Mesothelial cell of epicardium (in vitro differentiated cells): ENCODE measurements around the gene EVC. TPM values are rescaled to one million over a fixed set of nuclear protein-coding genes. Genes with fewer than 3 reads are reported as not detected.
"Not testable (repeated sequence)": the region's sequence is repeated elsewhere in the genome, so short reads cannot be mapped to it uniquely, and the experiment has no call there.

Experiments used
- DNase-seq, 2 experiments: peaks; one replicate each; pipeline ENCODE4 v3.0.0; 2021; ENCODE audit warnings: low spot score in 2 of 2; ENCODE audit not compliant: unreplicated experiment in 2 of 2
- H3K27ac Mint-ChIP-seq: 2 replicates; pipeline ENCODE4 v1.8.0; 2021; ENCODE audit warnings: mixed read lengths
- H3K27me3 Mint-ChIP-seq: 2 replicates; pipeline ENCODE4 v1.8.0; 2021; ENCODE audit warnings: low read depth, mixed read lengths
- H3K36me3 Mint-ChIP-seq: 2 replicates; pipeline ENCODE4 v1.8.0; 2021; ENCODE audit warnings: mixed read lengths
- H3K4me1 Mint-ChIP-seq: 2 replicates; pipeline ENCODE4 v1.8.0; 2021; ENCODE audit warnings: mixed read lengths
- H3K4me3 Mint-ChIP-seq: 2 replicates; pipeline ENCODE4 v1.8.0; 2021; ENCODE audit warnings: mild to moderate bottlenecking, moderate library complexity, mixed read lengths
- H3K9me3 Mint-ChIP-seq: 2 replicates; pipeline ENCODE4 v1.8.0; 2021; ENCODE audit warnings: mixed read lengths
- CTCF ChIP-seq: fragments of 200-600 bp; sonication (generic); IDR thresholded peaks from one replicate; pipeline ENCODE4 v1.5.0; 2021; ENCODE audit warnings: antibody characterized with exemption; ENCODE audit not compliant: unreplicated experiment
- total RNA-seq: library from RNA; stranded (reverse); gene quantifications from 3 replicates; pipeline ENCODE4 v1.2.1, GENCODE V29; 2021

The EVC gene
- total RNA-seq, 1 donor from 2014 or later, result 51.4 TPM

GRCh38 chr4:5825321-5826041, 114.5 kb downstream of the EVC start:
- TF ChIP-seq CTCF, result no peak
- no peak for DNase-seq
- Mint-ChIP-seq H3K4me3 (no peak overlapping the region), H3K36me3 (peaks cover 60% of the 10 kb centered on the region), H3K4me1 (no peaks in the 10 kb centered on the region), H3K27ac (no peak overlapping the region), H3K27me3 (no peaks in the 10 kb centered on the region), H3K9me3 (peaks cover 3% of the 10 kb centered on the region)

DNA sequence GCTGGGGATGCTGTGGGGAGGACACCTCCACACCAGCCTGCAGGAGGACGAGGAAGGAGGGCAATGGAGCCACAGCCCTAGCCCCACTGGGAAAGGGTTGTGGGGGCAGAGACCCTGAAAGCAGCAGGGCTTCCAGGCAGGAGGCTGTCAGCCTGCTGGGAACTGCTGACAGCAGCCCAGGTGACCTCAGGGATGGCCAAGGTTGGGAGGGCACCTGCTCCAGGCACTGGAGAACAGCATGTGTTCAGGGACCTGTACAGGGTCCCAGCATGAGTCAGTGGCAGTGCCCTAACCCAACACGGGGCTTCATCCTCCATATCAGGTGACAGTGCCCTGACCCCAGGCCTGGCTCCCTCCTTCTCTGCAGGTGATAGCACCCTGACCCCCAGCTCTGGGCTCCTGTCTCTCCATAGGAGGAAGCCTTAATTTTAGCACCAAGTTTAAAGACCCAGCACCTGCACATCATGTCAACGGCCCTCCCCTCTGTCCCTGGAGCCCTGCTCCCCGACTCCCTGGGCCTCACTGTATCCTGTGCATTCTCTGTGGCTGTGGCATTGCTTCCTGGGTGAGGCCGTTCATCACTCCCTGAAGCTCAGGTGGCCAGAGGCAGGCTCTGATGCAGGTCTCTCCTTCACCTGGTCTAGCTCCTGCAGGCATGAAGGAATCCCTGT, 115.6 kb downstream of the EVC start:
- Mint-ChIP-seq H3K27me3 (no peaks in the 10 kb centered on the region), H3K4me1 (no peaks in the 10 kb centered on the region), H3K27ac (peak overlapping the region; percentile 45), H3K9me3 (peaks cover 5% of the 10 kb centered on the region), H3K36me3 (peaks cover 57% of the 10 kb centered on the region), H3K4me3 (no peak overlapping the region)
- no peak for TF ChIP-seq CTCF
- DNase-seq, result no peak

GRCh38 chr4:5827108-5828004, 116.4 kb downstream of the EVC start:
- H3K4me3 Mint-ChIP-seq, result no peak overlapping the region
- no peaks in the 10 kb centered on the region for H3K4me1 Mint-ChIP-seq
- TF ChIP-seq CTCF, result no peak
- peaks cover 54% of the 10 kb centered on the region for H3K36me3 Mint-ChIP-seq
- H3K27ac Mint-ChIP-seq, result peak overlapping the region; percentile 45
- H3K9me3 Mint-ChIP-seq, result peaks cover 5% of the 10 kb centered on the region
- no peaks in the 10 kb centered on the region for H3K27me3 Mint-ChIP-seq
- no peak for DNase-seq

DNA sequence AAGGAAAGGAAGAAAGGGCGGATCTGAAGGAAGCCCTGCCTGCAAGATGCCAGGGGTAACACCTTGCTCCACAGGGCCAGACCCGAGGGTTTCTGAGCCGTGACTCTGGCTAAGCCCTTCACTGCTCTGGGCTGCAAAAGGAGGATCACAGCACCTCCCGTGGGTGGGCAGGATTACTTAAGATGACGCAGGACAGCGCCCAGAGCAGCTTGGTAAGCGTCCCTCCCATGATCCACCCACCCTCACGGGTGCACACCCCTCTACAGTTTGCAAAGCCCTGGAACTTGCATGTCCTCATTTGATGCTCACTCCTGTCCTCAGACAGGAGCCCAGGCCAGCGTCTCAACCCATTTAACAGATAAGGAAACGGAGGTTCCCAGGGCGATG, 117.0 kb downstream of the EVC start:
- Mint-ChIP-seq H3K4me1 (no peaks in the 10 kb centered on the region), H3K9me3 (peaks cover 5% of the 10 kb centered on the region), H3K4me3 (no peak overlapping the region), H3K36me3 (peaks cover 52% of the 10 kb centered on the region), H3K27ac (no peak overlapping the region), H3K27me3 (no peaks in the 10 kb centered on the region)
- TF ChIP-seq CTCF, result no peak
- DNase-seq, result no peak

- TF ChIP-seq CTCF, result no peak
- Mint-ChIP-seq H3K4me1 (no peaks in the 10 kb centered on the region), H3K27ac (no peak overlapping the region), H3K36me3 (peaks cover 7% of the 10 kb centered on the region), H3K4me3 (no peak overlapping the region), H3K9me3 (no peaks in the 10 kb centered on the region), H3K27me3 (peaks cover 4% of the 10 kb centered on the region)
- no peak for DNase-seq
These were observed 125.9 kb downstream of the EVC start for GRCh38 chr4:5836943-5837342.

DNA sequence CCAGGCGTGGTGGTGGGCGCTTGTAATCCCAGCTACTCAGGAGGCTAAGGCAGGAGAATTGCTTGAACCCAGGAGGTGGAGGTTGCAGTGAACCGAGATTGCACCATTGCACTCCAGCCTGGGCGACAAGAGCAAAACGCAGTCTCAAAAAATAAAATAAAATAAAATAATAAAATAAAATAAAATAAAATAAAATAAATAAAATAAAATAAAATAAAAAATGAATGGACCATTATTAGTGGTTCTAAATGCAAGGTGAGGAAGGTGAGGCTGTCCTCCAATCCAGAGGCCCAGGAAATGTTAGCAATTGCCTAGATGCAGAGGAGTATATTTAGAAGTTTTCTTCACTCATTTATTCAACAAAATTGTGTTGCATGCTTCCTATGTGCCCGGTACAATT, 126.5 kb downstream of the EVC start:
- H3K27ac Mint-ChIP-seq, H3K36me3 Mint-ChIP-seq: not testable (repeated sequence)

More for the DNA sequence above, 126.5 kb downstream of the EVC start:
- not testable (repeated sequence) for DNase-seq, H3K4me3 Mint-ChIP-seq, H3K27me3 Mint-ChIP-seq, H3K9me3 Mint-ChIP-seq, H3K4me1 Mint-ChIP-seq
